Lower leg skin (tissue), 3 donors: Measurements from ENCODE around the gene ARID1B.

Experiments
- CTCF ChIP-seq, 3 donors: fragments of 450-650 bp; IDR thresholded peaks; one replicate each; pipeline ENCODE4 v1.5.1; 2016; ENCODE audit warnings: antibody characterized with exemption in 3 of 3, mild to moderate bottlenecking in 3 of 3, moderate library complexity in 2 of 3
- POLR2A ChIP-seq, 2 donors: fragments of 450-650 bp; IDR thresholded peaks; one replicate each; pipeline ENCODE4 v1.6.1; 2016 to 2017; ENCODE audit warnings: antibody characterized with exemption in 2 of 2, mild to moderate bottlenecking in 1 of 2, moderate library complexity in 1 of 2

GRCh38 chr6:157254538-157254937, 477.4 kb downstream of the ARID1B start:
- no peak for TF ChIP-seq CTCF (IDR thresholded peaks at IDR 0.05)
- TF ChIP-seq POLR2A (IDR thresholded peaks at IDR 0.05), result no peak
